ENCODE measurements around the gene GALNT2. TPM values are rescaled to one million over a fixed set of nuclear protein-coding genes. Genes with fewer than 3 reads are reported as not detected.
A peak's percentile ranks its signal among the peaks of the same experiment; 100 is the strongest.

Gene GALNT2
- polyA plus RNA-seq, 3 donors, result 19.6 to 25.6 (median 23.4) TPM

- Histone ChIP-seq H3K36me3 (replicated peaks in 1 of 2; ENCODE audit: control insufficient read depth in 1 of 2, insufficient read depth in 2 of 2, low read length in 2 of 2) (peaks cover 0 to 17% of the 10 kb centered on the region in 2 donors), H3K9ac (ENCODE audit: insufficient read depth, low read length, poor library complexity, severe bottlenecking) (no peak overlapping the region), H3K27ac (ENCODE audit: low read depth in 1 of 2, low read length in 2 of 2) (no peak overlapping the region), H3K4me3 (replicated peaks in 1 of 3; ENCODE audit: low read depth in 2 of 3, low read length in 3 of 3) (no peak overlapping the region), H3K4me1 (ENCODE audit: control insufficient read depth in 1 of 2, insufficient read depth in 2 of 2, low read length in 2 of 2) (peaks cover 3 to 7% of the 10 kb centered on the region in 2 donors), H3K79me2 (ENCODE audit: insufficient read depth, low read length) (peaks cover 3% of the 10 kb centered on the region), H3K9me3 (replicated peaks in 1 of 2; ENCODE audit: control insufficient read depth in 1 of 2, insufficient read depth in 1 of 2, low read length in 2 of 2) (no peaks in the 10 kb centered on the region), H2AFZ (ENCODE audit: insufficient read depth, low read depth, low read length, poor library complexity, severe bottlenecking) (no peak overlapping the region), H3K27me3 (ENCODE audit: control insufficient read depth in 2 of 2, insufficient read depth in 2 of 2, low read length in 2 of 2) (no peaks in the 10 kb centered on the region), H4K20me1 (ENCODE audit: insufficient read depth, low read length) (peaks cover 20% of the 10 kb centered on the region), H3K4me2 (replicated peaks; ENCODE audit: extremely low read depth, low read length, poor library complexity, severe bottlenecking) (no peak overlapping the region)
- Mint-ChIP-seq H3K9me3 (no peaks in the 10 kb centered on the region), H3K27ac (no peak overlapping the region), H3K4me1 (peaks cover 14% of the 10 kb centered on the region), H3K27me3 (ENCODE audit: low read depth in 3 of 3) (no peaks in the 10 kb centered on the region), H3K4me3 (no peak overlapping the region), H3K36me3 (peaks cover 23 to 34% of the 10 kb centered on the region in 2 donors)
- TF ChIP-seq, protein P1, sequence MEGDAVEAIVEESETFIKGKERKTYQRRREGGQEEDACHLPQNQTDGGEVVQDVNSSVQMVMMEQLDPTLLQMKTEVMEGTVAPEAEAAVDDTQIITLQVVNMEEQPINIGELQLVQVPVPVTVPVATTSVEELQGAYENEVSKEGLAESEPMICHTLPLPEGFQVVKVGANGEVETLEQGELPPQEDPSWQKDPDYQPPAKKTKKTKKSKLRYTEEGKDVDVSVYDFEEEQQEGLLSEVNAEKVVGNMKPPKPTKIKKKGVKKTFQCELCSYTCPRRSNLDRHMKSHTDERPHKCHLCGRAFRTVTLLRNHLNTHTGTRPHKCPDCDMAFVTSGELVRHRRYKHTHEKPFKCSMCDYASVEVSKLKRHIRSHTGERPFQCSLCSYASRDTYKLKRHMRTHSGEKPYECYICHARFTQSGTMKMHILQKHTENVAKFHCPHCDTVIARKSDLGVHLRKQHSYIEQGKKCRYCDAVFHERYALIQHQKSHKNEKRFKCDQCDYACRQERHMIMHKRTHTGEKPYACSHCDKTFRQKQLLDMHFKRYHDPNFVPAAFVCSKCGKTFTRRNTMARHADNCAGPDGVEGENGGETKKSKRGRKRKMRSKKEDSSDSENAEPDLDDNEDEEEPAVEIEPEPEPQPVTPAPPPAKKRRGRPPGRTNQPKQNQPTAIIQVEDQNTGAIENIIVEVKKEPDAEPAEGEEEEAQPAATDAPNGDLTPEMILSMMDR (IDR thresholded peaks at IDR 0.05), result no peak
- DNase-seq, result no peak
- WGBS (ENCODE audit: insufficient coverage), result 100% methylated on average over 2 of the region's 9 CpGs
- intact Hi-C loops (cut with micrococcal nuclease), result no loop called here
These were observed 161.3 kb downstream of the GALNT2 start for GRCh38 chr1:230228236-230228897.

DNA sequence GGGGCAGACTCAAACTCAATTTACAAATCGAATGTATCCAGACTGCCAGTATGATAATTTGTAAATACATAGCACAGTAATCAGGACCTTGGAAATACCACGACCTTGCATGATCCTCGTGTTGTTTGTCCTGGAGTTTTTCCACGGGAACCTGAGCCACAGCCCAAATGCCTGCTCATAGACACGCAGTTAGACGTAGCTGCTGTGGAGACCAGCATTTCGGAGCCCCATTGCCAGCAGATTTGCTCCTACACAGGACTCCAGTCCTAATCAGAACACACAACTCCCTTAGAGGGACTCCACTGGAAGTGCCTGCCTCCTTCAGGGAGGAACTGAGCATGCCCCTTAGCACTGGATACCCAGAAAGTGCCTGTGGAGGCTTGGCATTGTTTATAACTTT lies 163.2 kb downstream of the GALNT2 start:
- peak overlapping the region in 1 of 7 donors; percentile 5 for H3K27ac Mint-ChIP-seq
- WGBS (ENCODE audit: insufficient coverage), result 100% methylated on average over 6 of the region's 7 CpGs
- H3K79me2 ChIP-seq (ENCODE audit: insufficient read depth, low read length), result no peaks in the 10 kb centered on the region

More for the DNA sequence above, 163.2 kb downstream of the GALNT2 start:
- H3K4me3 ChIP-seq (replicated peaks in 1 of 3; ENCODE audit: low read depth in 2 of 3, low read length in 3 of 3), result no peak overlapping the region
- no peak overlapping the region for H3K4me3 Mint-ChIP-seq
- no peak overlapping the region for H3K4me2 ChIP-seq (replicated peaks; ENCODE audit: extremely low read depth, low read length, poor library complexity, severe bottlenecking)
- H4K20me1 ChIP-seq (ENCODE audit: insufficient read depth, low read length), result peaks cover 20% of the 10 kb centered on the region
- DNase-seq, result no peak
- H3K36me3 ChIP-seq (replicated peaks in 1 of 2; ENCODE audit: control insufficient read depth in 1 of 2, insufficient read depth in 2 of 2, low read length in 2 of 2), result peaks cover 0 to 19% of the 10 kb centered on the region in 2 donors
- H3K36me3 Mint-ChIP-seq, result peaks cover 23 to 28% of the 10 kb centered on the region in 2 donors
- no peak overlapping the region for H3K9ac ChIP-seq (ENCODE audit: insufficient read depth, low read length, poor library complexity, severe bottlenecking)
- no peak overlapping the region for H3K27ac ChIP-seq (ENCODE audit: low read depth in 1 of 2, low read length in 2 of 2)
- H3K27me3 ChIP-seq (ENCODE audit: control insufficient read depth in 2 of 2, insufficient read depth in 2 of 2, low read length in 2 of 2), result no peaks in the 10 kb centered on the region
- H3K4me1 Mint-ChIP-seq, result peaks cover 21% of the 10 kb centered on the region
- TF ChIP-seq, protein P1 (IDR thresholded peaks at IDR 0.05), result no peak
- H3K27me3 Mint-ChIP-seq (ENCODE audit: low read depth in 3 of 3), result no peaks in the 10 kb centered on the region
- no peak overlapping the region for H2AFZ ChIP-seq (ENCODE audit: insufficient read depth, low read depth, low read length, poor library complexity, severe bottlenecking)
- intact Hi-C loops (cut with micrococcal nuclease), result no loop called here
- no peaks in the 10 kb centered on the region for H3K9me3 ChIP-seq (replicated peaks in 1 of 2; ENCODE audit: control insufficient read depth in 1 of 2, insufficient read depth in 1 of 2, low read length in 2 of 2)
- H3K4me1 ChIP-seq (ENCODE audit: control insufficient read depth in 1 of 2, insufficient read depth in 2 of 2, low read length in 2 of 2), result peaks cover 3 to 7% of the 10 kb centered on the region in 2 donors
- H3K9me3 Mint-ChIP-seq, result no peaks in the 10 kb centered on the region

Measured in CD14-positive monocyte (primary cell).